Measurements from ENCODE around the gene CYBC1.

The CYBC1 gene

DNA sequence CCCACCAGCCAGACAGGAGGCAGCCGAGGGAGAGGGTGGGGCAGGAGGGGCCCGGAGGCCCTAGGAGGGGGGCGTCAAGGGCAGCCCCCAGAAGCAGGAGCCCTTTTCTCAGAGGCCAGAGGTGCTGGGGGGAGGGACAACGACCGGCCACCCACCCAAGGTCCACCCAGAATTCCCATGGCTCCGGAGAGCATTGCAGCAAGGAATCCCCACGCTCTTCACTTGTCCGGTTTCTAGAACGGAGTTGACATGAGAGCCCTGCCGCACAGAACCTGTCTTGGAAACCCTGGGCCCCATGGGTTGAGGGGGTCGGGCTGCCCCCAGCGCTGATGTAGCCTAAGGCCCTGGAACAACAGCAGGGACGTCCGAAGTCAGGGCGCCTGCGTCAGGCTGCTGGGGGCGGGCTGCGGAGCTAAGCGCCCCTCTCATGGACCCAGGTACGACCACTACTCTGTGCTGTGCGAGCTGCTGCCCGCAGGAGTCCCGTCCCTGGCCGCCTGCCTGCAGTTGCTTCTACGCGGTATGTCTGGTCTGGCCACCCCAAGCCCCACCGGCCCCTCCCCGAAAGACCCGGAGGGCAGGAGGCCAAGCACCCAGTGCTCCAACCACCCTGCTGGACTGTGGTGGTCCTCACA is 11.2 kb downstream of the CYBC1 start:
- no peak for DNase-seq
- intact Hi-C loops (cut with DNase I): no loop called here

DNA sequence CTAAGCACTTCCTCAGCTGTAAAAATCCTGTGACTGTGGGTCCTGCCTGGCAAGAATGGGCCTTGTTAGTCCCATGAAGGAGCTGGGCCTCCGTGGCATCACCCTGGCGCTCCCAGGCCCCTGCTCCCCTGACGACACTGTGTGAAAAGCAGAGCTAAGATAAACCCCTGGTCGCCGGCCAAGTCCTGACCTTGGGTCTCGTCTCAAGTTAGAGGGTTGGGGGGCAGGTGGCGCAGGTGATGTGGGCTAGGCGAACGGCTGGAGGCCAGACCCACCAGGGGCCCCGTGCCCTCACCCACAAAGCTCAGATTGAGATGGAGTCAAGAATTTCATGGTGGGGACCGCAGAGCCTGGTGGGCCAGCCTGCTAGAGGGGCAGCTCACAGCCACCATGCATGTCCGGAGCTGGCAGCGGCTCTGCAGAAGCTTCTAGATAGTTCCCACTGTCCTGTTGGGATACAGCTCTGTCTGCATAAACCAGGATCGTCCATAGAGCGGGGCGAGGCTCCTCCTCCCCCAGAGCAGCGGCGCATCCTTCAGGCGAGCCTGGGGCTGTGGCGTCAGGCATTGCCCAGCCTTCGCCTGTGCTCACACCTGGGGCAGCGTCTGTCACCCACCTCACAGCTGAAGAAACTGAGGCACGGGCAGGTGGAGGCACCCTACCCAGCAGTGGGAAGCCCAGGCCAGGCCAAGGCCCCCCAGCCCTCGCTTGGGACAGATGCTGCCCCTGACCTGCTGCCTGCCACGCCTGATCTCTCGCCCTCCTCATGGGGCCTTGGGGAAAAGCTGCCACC is 12.0 kb downstream of the CYBC1 start:
- intact Hi-C loops (cut with DNase I): no loop called here
- DNase-seq: no peak

DNA sequence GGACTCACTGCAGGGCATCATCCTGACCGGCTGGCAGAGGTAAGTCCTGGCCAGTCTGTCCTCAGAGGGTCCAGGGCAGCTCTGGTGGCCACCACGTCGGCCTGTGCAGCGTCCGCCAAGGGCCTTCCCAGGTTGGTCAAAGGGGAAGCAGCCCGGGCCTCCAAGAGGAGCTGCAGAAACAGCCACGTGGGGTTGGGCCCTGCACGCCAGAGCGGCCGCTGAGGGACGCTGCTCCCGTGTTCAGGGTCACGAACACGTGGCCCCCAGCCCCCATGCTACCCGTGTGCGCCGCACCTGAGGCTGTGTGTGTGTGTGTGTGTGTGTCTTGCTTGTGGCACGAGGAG is 13.3 kb downstream of the CYBC1 start:
- intact Hi-C loops (cut with DNase I): no loop called here
- no peak for DNase-seq

DNA sequence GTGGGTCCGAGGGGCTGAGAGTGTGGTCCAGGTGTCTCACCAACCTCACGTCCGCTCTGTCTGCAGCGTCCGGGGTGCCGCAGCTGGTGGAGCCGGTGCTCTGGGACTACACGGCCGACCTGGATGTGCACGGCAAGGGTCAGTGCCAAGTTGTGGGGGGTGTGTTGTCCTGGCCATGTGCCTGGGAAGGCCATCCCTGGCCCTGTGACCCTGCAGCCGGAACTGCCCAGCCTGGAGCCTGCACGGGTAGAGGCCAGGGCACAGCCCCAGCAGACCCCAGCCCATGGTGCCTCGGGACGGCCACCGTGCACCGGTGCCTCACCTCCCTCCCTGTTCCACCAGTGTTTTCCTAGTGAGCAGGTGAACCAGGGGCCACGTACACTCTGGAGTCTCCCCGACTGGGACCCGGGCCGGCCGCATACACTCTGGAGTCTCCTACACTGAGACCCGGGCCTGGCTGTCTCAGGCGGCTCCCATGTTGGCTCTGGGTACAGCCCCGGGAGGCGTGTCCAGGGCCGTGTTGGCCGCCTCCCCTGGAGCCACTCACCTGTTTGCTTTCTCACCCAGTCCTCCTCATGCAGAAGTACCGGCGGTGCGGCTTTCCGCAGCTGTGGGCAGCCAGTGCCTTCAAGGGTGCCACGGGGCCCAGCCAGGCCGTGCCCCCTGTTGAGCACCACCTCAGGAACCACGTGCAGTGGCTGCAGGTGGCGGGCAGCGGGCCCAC is 13.8 kb downstream of the CYBC1 start:
- intact Hi-C loops (cut with DNase I): no loop called here
- no peak for DNase-seq

DNA sequence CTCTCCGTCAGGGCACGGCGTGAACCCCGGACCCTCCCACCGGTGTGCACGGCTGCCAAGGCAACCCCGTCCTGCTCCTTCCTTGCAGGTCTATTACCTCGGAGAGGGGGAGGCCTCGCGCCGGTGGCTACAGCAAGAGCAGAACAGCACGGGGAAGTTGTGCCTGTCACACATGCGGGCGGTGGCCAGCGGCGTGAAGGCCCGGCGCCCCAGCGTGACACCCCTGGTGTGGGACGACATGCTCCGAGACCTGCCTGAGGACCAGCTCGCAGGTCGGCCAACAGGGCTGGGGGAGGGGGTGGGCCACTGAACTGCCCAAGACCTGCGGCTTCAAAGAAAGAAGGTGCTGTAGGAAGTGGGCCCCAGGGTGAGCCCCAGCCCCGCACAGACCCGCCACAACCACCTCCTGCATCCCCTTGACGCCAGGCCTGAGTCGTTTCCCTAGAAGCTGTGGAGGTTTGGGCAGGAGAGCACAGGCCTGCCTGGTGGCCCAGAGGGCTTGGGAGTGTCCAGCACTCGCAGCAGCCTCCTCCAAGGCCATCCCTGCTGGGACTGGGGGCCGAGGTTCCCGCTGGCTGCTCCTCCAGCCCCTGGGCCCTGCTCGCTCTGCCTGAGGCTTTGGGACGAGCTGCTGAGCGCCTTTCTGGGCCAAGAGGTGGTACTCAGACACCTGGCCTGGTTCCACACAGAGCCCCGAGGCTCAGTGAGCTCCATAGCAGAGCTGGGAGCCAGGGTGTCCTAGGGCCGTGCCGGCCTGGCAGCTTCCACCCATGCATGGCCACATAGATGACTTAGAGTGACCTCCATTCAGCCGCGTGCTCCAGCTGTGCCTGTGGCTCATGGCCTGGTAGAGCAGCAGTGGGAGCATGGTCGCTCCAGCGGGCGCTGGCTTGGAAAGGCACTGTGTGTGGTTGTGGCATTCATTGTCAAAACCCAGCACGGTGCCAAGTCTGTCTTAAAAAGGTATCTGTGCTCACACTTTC is 14.7 kb downstream of the CYBC1 start:
- no peak for DNase-seq
- intact Hi-C loops (cut with DNase I): no loop called here

DNA sequence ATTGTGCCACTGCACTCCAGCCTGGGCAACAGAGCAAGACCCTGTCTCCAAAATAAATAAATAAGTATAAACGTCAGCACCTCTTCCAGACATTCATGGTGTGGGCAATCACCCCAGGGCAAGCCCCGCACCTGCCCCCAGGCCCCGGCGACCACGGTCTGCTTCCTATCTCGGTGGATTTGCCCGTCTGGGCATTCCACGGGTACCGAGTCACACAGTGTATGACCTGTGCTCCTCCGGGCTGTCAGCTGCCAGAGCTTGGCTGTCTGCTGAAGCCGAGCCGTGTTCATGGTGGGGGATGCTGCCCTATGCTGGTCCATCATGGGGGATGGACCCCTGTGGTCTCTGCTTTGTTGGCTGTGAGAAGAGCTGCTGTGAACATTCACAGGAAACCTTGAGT is 15.4 kb downstream of the CYBC1 start:
- DNase-seq: no peak
- intact Hi-C loops (cut with DNase I): no loop called here

DNA sequence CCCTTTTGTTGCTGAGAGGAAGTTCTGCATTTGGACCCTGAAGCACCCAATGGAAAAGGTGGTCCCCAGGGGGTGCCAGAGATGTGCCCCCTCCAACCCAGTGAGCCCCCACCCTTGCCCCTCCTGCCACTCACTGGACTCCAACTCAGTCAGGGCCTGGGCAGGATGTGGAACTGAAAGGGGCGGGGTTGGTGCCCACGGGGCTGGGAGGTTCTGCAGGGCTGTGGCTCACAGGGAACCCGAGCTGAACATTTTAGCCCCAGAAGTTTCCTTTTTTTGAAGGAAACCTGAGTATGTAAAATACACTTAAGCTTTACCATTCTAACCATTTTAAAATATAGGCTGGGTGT is 16.4 kb downstream of the CYBC1 start:
- no peak for DNase-seq
- intact Hi-C loops (cut with DNase I): no loop called here

DNA sequence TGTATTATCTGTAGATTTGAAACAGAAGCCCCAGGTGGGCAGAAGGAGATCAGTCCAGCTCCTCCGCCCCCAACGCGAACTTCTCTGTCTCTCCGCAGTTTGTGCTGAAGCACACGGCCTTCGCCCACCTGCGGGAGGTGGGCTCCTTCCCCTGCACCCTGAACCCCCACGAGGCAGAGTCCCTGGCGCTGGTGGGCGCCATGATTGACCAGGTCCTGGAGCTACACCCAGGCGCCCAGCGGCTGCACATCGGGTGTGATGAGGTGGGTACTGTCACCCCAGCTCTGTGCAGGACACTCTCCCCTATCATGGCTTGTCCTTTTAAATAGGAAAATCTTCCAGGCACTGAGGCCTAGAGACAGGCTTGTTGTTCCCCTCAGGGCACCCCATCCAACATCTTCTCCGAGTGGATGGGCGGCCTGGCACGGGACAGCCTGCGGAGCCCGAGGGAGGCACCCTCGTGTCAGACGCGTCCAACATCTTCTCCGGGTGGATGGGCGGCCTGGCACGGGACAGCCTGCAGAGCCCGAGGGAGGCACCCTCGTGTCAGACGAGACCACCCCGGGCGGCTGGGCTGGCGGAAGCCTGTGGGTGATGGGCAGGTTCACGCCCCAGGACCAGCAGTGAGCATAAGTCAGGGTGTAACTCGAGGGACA is 16.9 kb downstream of the CYBC1 start:
- no peak for DNase-seq
- intact Hi-C loops (cut with DNase I): no loop called here

DNA sequence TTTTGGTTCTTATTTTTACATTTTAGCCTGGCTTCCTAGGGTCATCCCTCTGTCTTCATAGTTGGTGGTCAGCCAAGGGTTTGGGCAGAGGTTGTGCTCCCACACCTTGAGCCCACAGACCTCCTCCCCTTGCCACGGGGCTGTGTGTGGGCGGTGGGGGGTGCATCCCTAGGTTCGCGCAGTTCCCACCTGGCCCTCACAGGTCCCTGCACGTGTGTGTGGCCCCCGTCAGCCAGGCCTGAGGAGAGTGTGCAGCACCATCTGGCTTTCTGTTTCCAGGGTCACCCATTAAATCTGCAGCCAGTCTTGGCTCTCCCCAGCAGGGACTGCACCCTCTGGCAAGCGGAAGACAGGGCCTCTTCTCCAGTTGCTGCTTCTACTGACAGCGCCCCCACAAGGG is 18.5 kb downstream of the CYBC1 start:
- no peak for DNase-seq
- intact Hi-C loops (cut with DNase I): no loop called here

DNA sequence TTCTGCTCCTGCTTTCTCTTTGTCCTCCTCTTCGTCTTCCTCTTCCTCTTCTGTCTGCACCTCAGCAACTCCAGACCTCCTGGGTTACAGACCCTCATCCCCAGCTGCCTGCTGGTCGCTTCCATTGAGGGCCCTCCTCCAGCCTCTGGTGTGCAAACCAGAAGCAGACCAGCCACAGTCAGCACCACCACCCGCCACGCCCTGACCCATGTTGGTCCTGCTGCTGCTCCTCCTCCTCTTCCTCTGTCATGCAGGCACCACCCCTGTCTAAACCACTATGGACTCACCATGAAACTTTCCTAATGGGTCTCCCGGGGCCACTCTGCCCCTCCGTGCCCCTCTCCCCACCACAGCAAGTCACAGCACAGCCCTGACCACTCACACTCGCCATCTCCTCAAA is 20.7 kb downstream of the CYBC1 start:
- intact Hi-C loops (cut with DNase I): no loop called here
- DNase-seq: no peak

DNA sequence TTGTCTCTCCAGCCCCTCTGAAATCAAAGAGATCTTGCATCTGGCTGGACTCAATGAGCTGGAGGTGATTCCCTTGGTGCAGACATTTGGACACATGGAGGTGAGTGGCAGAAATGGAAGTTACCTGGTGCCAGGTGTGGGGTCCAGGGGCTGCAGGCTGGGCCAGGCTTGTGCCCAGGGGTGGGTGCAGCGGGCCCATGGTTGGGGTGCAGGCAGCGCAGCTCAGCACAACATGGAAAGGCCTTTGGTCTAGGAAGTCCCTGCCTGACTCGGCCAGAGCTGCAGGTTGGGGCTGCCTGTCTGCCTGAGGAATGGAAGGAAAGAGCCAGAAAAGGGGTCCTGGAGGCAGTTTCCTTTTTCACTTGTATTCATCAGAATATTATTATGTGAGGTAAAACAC is 22.0 kb downstream of the CYBC1 start:
- intact Hi-C loops (cut with DNase I): no loop called here
- DNase-seq: no peak

DNA sequence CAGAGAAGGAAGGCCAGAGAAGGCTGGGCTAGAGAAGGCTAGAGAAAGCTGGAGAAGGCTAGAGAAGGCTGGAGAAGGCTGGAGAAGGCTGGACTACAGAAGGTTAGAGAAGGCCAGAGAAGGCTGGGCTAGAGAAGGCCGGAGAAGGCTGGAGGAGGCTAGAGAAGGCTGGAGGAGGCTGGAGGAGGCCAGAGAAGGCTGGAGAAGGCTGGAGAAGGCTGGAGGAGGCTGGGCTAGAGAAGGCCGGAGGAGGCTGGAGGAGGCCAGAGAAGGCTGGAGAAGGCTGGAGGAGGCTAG is 25.7 kb downstream of the CYBC1 start:
- intact Hi-C loops (cut with DNase I): no loop called here
- DNase-seq: no peak

DNA sequence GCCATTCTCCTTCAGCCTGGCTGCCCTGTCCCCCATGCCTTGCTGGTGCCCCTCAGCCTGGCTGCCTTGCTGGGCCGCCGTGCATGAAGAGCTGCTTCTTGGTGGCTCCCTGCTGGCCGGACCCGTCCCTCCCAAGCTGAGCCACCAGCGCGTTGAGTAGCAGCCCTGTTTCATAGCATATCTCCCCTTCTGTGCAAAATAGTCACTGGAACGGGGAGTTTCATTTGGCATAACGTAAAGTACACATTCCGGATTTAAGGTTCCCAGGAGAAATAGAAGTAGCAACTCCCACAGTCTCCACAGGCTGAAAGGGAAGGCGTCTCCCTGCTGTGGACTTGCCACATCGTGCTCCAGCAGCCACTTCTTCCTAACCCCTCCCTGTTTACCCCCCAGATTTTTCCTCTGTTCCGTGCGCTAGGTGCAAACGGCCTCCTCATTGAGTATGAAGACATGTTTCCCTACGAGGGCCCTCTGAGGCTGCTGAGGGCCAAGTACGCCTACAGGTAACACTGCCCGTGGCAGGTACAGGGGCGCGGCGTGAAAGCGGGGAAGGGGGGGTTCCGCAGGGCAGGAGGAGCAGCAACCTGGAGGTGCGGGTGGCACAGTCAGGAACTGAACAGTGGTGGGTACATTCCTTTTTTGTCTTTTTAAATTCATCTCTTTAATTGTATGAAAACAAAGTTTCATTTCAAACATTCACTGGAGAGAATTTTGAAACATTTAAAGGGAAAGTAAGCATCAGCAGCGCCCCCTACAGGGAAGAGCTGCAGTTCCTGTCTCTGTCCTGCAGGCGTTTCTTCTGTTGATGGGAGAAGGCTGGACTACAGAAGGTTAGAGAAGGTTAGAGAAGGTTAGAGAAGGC is 26.3 kb downstream of the CYBC1 start:
- DNase-seq: peak in 18 of 42 donors; percentile 31 to 64 (median 52)
- intact Hi-C loops (cut with DNase I): no loop called here

DNA sequence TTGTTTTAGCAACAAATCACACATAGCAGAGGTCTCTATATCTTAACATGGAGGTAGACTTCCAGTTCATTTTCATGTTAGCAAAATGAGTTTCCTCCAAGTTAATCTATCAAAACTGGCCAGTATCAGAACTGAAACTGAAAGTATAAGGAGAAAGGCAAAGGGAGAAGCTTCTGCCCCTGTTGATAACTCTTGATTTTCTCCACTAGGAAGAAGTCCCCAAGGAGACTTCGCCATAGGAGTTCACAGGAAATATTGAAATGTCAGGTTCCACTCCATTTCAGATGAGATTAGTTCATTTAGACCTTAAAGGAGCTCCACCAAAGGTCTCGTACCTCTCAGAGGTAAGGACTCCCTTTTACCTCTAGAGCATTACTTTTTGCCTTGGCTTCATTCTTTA is 31.0 kb downstream of the CYBC1 start:
- DNase-seq: no peak
- intact Hi-C loops (cut with DNase I): no loop called here

DNA sequence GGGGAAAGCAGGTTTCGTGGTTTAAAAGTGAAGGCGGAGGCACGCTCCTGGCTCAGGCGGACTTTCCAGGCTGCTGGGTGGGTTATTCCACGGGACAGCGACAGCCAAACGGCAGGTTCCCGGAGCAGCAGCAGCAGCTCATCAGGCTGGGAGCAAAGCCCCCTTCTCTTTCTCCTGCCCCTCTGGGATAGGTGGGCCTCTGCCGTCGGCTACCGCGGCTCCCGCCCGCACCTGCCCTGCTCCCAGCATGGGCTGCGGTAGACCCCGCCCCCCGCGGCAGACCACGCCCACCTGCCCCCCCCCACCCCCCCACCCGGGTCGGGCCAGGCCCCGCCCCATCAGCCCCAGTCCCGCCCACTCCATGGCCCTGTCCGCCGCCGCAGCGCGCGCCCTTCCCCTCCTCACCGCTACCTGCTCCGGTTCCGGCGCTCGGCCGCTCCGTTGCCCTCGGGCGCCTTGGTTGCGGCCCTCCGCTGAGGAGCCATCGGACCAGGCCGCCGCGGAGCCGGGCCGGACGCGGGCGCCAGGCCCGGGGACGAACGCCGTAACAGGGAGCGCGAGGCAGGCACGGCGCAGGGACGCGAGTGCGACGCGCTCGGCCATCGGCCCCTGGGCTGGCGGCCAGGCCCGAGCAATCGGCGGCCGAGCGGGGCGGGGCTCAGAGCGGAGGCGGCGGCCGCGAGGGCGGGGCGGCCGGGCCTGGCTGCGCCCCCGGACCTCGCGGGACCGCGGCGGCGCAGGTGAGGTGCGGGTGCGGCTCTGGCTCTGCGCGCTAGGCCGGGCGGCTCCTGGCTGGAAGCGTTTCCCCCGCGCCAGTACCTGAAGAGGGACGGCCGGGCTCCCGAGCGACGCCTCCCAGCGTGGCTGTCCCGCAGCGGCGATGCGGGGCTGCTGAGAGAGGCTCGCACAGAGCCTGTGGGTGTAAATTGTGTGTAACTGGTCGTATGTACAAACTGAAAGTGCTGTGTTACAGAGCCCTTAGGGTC is 32.3 kb downstream of the CYBC1 start, which contains the start of the genes HEXD and OGFOD3:
HEXD (plus strand) TSS at position 347 of the 986 bp plus-strand sequence. CDS start 1,453 bp downstream, outside the sequence.
OGFOD3 (minus strand) TSS at position 586 of the 986 bp plus-strand sequence; CDS start at position 485, 101 bp downstream.
- DNase-seq: peak; percentile 46 to 92 (median 84)
- intact Hi-C loops (cut with DNase I): no loop called here

DNA sequence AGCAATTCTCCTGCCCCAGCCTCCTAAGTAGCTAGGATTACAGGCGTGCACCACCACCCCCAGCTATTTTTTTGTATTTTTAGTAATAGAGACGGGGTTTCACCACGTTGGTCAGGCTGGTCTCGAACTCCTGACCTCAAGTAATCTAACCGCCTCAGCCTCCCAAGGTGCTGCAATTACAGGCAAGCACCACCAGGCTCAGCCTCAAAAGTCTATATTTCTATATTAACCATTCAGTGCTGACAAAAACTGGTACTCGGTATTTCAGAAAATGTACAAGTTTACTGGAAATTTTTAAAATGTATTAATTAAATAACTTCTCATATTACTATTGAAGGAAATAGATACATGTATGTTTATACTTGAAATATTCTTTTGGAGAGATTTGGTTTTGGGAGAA is 33.8 kb downstream of the CYBC1 start:
- DNase-seq: no peak
- intact Hi-C loops (cut with DNase I): no loop called here

DNA sequence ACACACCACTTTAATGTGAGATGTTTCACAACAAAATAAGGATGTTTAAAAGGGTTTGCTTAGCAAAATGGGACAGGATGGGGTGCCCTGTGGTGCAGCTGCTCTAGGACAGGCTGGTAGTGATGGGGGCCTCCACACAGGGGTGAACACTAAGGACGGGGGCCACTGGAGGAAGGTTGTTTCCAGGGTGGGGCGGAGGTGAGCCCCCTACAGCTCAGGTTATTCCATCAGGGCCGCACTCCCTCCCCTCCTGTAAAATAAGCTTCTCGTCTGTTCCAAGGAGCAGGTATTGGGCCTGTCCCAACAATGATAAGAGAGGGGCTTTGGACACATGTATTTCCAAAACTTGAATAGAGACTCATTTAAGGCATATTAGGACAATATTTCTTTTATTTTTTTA is 34.3 kb downstream of the CYBC1 start:
- intact Hi-C loops (cut with DNase I): no loop called here
- no peak for DNase-seq
